GM12878 (cell line): ENCODE data around the gene MDN1. TPM values are rescaled to one million over a fixed set of nuclear protein-coding genes. Genes with fewer than 3 reads are reported as not detected.
A peak's percentile ranks its signal among the peaks of the same experiment; 100 is the strongest.

Experiments
- ATAC-seq: fragments of 200-7000 bp; cut with Tn5 transposase; 3 replicates; pipeline ENCODE4 v1.9.1; 2020; ENCODE audit warnings: mild to moderate bottlenecking, moderate library complexity
- BruUV-seq: library from RNA; stranded (reverse); fragments of 400-500 nt; replicated peaks from 2 replicates; lab custom pipeline; 2021; lab: Mats Ljungman, UMichigan
- CTCF ChIA-PET: fragments of 300-600 bp; sonication (Branson Sonifier 250); formaldehyde crosslinking; extraction: SDS; loops from one replicate; lab custom pipeline; 2021; ENCODE audit warnings: inconsistent platforms; lab: Yijun Ruan, JAX
- POLR2A ChIA-PET: fragments of 350-600 bp; formaldehyde crosslinking; extraction: SDS; loops from one replicate; lab custom pipeline; 2021; ENCODE audit warnings: inconsistent platforms; lab: Charles Lee
- RAD21 ChIA-PET: fragments of 300-600 bp; sonication (Branson Sonifier 250); formaldehyde crosslinking; loops from one replicate; lab custom pipeline; 2023; ENCODE audit warnings: antibody characterized with exemption; ENCODE audit not compliant: unreplicated experiment; lab: Charles Lee
- SMC1A ChIA-PET: fragments of 300-600 bp; sonication (Branson Sonifier 250); formaldehyde crosslinking; loops from one replicate; lab custom pipeline; 2023; ENCODE audit not compliant: unreplicated experiment, uncharacterized antibody; lab: Charles Lee
- DNase-seq: peaks from one replicate; pipeline ENCODE4 v3.0.0-alpha.2; 2011; ENCODE audit warnings: low read depth, low spot score
- FAIRE-seq: peaks from 3 replicates; lab custom pipeline; 2011; peaks lifted over from hg19 to GRCh38; lab: Jason Lieb, UNC
- H2AFZ ChIP-seq: 2 replicates; pipeline ENCODE4 v1.6.0; 2011; ENCODE audit warnings: low read depth, low read length, control low read depth; ENCODE audit not compliant: control insufficient read depth
- H3K27ac ChIP-seq: 2 replicates; pipeline ENCODE4 v1.5.1; 2011; ENCODE audit warnings: control low read depth; ENCODE audit not compliant: control insufficient read depth, insufficient read depth
- H3K27me3 ChIP-seq, 2 experiments: replicated peaks in 1 of 2; 2 replicates each; pipeline versions ENCODE4 v1.6.0 to v1.6.1; 2011; ENCODE audit warnings: low read length in 1 of 2; ENCODE audit not compliant: control insufficient read depth in 2 of 2, insufficient read depth in 2 of 2
- H3K36me3 ChIP-seq, 2 experiments: 2 replicates each; pipeline ENCODE4 v1.5.1; 2011; ENCODE audit warnings: low read length in 1 of 2; ENCODE audit not compliant: control insufficient read depth in 2 of 2, insufficient read depth in 2 of 2
- H3K4me1 ChIP-seq: 2 replicates; pipeline ENCODE4 v1.6.1; 2011; ENCODE audit warnings: mild to moderate bottlenecking, low read length, moderate library complexity, mixed read lengths; ENCODE audit not compliant: control insufficient read depth, insufficient read depth
- H3K4me2 ChIP-seq: 2 replicates; pipeline ENCODE4 v1.6.0; 2011; ENCODE audit warnings: control low read depth; ENCODE audit not compliant: control insufficient read depth, insufficient read depth
- H3K4me3 ChIP-seq: fragments of 200-600 bp; sonication (generic); 2 replicates; pipeline ENCODE4 v1.5.1; 2016
- H3K79me2 ChIP-seq: 2 replicates; pipeline ENCODE4 v1.6.0; 2011; ENCODE audit warnings: low read length; ENCODE audit not compliant: control insufficient read depth, insufficient read depth
- H3K9ac ChIP-seq: 2 replicates; pipeline ENCODE4 v1.8.0; 2011; ENCODE audit warnings: low read length, control low read depth, mixed read lengths; ENCODE audit not compliant: control insufficient read depth, insufficient read depth
- H3K9me3 ChIP-seq: replicated peaks from 3 replicates; pipeline ENCODE4 v1.5.1; 2011; ENCODE audit warnings: mild to moderate bottlenecking, low read length; ENCODE audit not compliant: control insufficient read depth, insufficient read depth
- H4K20me1 ChIP-seq: 2 replicates; pipeline ENCODE4 v1.6.0; 2011; ENCODE audit not compliant: control insufficient read depth, insufficient read depth
- RUNX3 ChIP-seq: IDR thresholded peaks from 2 replicates; pipeline ENCODE4 v1.6.1; 2012; ENCODE audit warnings: low read length, inconsistent platforms
- WGBS: methylation state at CpG from one replicate; pipeline ENCODE4 v1.1.6; 2016; ENCODE audit warnings: low lambda C conversion rate; ENCODE audit not compliant: insufficient replicate concordance, insufficient coverage; ENCODE audit errors: missing lambda C conversion rate; 5-methylcytosine and 5-hydroxymethylcytosine counted together
- in situ Hi-C: fragments of 300-500 bp; cut with MboI; formaldehyde crosslinking; loops from 9 replicates; pipeline ENCODE4 v1.14.3; 2018; ENCODE audit warnings: mixed read lengths
- intact Hi-C: fragments of 100-400 bp; cut with micrococcal nuclease; formaldehyde crosslinking; loops from one replicate; pipeline ENCODE4 v1.14.2; 2022; ENCODE audit not compliant: unreplicated experiment
- polyA plus RNA-seq, 11 experiments: library from polyadenylated mRNA; depleted of rRNA in 4 of 11; unstranded in 6 of 11; stranded (reverse) in 5 of 11; fragments of >200 nt; fragmentation: Nextera tagmentation in 4 of 11; fragmentation: Illumina TruSeq in 1 of 11; extraction: Ambion mirVana in 4 of 11; extraction: Trizol in 1 of 11; gene quantifications; 1 replicate in 1 of 11; 2 replicates in 10 of 11; pipeline versions ENCODE4 v1.2.1 to v1.2.3, GENCODE V29; 2011 to 2016; ENCODE audit warnings: inconsistent platforms in 2 of 11, missing spikeins in 2 of 11, low read depth in 1 of 11
- total RNA-seq, 4 experiments: library from RNA; depleted of rRNA in 3 of 4; stranded (reverse); fragments of >200 nt in 3 of 4; fragmentation: Illumina TruSeq in 1 of 4; extraction: Trizol in 1 of 4; gene quantifications; 2 replicates each; pipeline versions ENCODE4 v1.2.1 to v1.2.3, GENCODE V29; 2013 to 2021
- TF ChIP-seq, protein P1 (sequence below): IDR thresholded peaks from 2 replicates; pipeline ENCODE4 v1.6.1; 2011; ENCODE audit warnings: low read depth, low read length, improper control_type of control experiment, borderline replicate concordance
- TF ChIP-seq, protein P2 (sequence below): fragments of 450-650 bp; formaldehyde crosslinking; IDR thresholded peaks from 2 replicates; pipeline ENCODE4 v1.4.0; 2020; ENCODE audit warnings: mild to moderate bottlenecking, moderate library complexity

The MDN1 gene
- total and polyA plus RNA-seq, 10 of the 15 experiments (the other 5 are each of a cell fraction or from before 2014, with no cell fraction given) = 14.3 to 50.1 (median 22.1) TPM

DNA sequence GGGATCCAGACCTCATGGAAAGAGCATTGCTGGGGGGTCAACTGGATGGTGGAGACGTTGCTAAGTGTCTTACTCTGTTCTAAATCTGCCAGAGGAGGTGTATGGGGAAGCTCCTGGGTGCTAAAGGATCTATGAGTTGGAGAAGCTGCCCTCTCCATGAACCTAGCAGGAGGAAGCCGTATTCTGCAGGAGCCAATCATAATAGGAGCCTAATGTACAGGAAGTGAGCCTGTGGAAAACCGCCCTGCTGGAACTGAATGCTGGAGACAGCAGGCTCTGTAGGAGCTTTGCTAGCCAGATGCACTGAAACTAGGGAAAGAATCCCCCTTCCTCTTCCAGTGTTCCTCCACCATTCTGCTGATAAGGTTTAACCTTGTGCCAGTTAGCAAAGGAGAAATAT, 20.9 kb upstream of the MDN1 start (continued):
- TF ChIP-seq, protein P1, sequence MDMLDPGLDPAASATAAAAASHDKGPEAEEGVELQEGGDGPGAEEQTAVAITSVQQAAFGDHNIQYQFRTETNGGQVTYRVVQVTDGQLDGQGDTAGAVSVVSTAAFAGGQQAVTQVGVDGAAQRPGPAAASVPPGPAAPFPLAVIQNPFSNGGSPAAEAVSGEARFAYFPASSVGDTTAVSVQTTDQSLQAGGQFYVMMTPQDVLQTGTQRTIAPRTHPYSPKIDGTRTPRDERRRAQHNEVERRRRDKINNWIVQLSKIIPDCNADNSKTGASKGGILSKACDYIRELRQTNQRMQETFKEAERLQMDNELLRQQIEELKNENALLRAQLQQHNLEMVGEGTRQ = no peak

DNA sequence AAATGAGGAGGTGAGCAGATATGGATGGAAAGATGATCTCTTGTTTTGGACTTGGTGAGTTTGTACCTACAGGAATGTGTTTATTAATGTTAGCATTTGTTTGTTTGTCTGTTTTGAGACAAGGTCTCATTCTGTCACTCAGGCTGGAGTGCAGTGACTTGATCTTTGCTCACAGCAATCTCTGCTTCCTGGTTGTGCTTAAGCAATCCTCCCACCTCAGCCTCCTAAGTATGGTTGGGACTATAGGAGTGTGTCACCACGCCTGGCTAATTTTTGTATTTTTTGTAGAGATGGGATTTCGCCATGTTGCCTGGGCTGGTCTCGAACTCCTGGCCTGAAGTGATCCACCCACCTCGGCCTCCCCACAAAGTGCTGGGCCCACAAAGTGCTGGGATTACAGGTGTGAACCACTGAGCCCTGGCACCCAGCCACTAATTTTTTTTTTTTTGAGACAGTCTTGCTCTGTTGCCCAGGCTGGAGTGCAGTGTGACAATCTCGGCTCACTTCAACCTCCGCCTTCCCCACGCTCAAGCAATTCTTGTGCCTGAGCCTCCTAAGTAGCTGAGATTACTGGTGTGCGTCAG, 17.1 kb upstream of the MDN1 start:
- POLR2A ChIA-PET = interaction anchor here (1.8 kb wide), 1 partner anchor 17 kb away, joined by 7 read pairs; the partner anchor contains the start of gene MDN1
- SMC1A ChIA-PET = no interaction called here
- no peak overlapping the region for H2AFZ ChIP-seq
- BruUV-seq = no TSS peak
- TF ChIP-seq, protein P2, sequence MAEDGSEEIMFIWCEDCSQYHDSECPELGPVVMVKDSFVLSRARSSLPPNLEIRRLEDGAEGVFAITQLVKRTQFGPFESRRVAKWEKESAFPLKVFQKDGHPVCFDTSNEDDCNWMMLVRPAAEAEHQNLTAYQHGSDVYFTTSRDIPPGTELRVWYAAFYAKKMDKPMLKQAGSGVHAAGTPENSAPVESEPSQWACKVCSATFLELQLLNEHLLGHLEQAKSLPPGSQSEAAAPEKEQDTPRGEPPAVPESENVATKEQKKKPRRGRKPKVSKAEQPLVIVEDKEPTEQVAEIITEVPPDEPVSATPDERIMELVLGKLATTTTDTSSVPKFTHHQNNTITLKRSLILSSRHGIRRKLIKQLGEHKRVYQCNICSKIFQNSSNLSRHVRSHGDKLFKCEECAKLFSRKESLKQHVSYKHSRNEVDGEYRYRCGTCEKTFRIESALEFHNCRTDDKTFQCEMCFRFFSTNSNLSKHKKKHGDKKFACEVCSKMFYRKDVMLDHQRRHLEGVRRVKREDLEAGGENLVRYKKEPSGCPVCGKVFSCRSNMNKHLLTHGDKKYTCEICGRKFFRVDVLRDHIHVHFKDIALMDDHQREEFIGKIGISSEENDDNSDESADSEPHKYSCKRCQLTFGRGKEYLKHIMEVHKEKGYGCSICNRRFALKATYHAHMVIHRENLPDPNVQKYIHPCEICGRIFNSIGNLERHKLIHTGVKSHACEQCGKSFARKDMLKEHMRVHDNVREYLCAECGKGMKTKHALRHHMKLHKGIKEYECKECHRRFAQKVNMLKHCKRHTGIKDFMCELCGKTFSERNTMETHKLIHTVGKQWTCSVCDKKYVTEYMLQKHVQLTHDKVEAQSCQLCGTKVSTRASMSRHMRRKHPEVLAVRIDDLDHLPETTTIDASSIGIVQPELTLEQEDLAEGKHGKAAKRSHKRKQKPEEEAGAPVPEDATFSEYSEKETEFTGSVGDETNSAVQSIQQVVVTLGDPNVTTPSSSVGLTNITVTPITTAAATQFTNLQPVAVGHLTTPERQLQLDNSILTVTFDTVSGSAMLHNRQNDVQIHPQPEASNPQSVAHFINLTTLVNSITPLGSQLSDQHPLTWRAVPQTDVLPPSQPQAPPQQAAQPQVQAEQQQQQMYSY (CRISPR knock-in tag) = no peak
- TF ChIP-seq RUNX3 = peak; percentile 58; the same call in 1 of the 2 replicates
- H3K9me3 ChIP-seq = no peaks in the 10 kb centered on the region
- H3K4me1 ChIP-seq = peaks cover 24% of the 10 kb centered on the region
- no peak overlapping the region for H3K4me2 ChIP-seq
- ATAC-seq (no peak), FAIRE-seq (no peak), DNase-seq (no peak)
- no peaks in the 10 kb centered on the region for H3K27me3 ChIP-seq
- H3K4me3 ChIP-seq = no peak overlapping the region
- H3K36me3 ChIP-seq = peaks cover 0 to 8% of the 10 kb centered on the region in 2 experiments; a peak in 2 of 4 replicates
- WGBS = 83% methylated on average over 8 of the region's 8 CpGs
- H3K79me2 ChIP-seq = peaks cover 17% of the 10 kb centered on the region
- intact Hi-C loops (no loop called here), in situ Hi-C loops (loop anchor here (10.0 kb wide), 1 partner anchor 448 kb away; no protein-coding TSS in a partner anchor)
- H3K9ac ChIP-seq = no peak overlapping the region
- CTCF ChIA-PET = interaction anchor here (0.5 to 0.9 kb wide), 4 partner anchors 17 to 463 kb away, joined by 3 to 4 read pairs (median 3); partner anchors contain the start of gene MDN1
- no peak overlapping the region for H3K27ac ChIP-seq
- H4K20me1 ChIP-seq = no peaks in the 10 kb centered on the region
- RAD21 ChIA-PET = interaction anchor here (0.6 kb wide), 1 partner anchor 24 kb away, joined by 3 read pairs; no protein-coding TSS in a partner anchor
